Endothelial cell of umbilical vein (primary cell): ENCODE measurements around the gene CUTA.

Experiments
- EZH2 ChIP-seq: IDR thresholded peaks from 2 replicates; pipeline ENCODE4 v1.6.1; 2012; ENCODE audit warnings: borderline replicate concordance, low read depth, mild to moderate bottlenecking, moderate library complexity, low read length, inconsistent platforms; ENCODE audit not compliant: severe bottlenecking
- GATA2 ChIP-seq: IDR thresholded peaks from 2 replicates; pipeline ENCODE4 v1.7.0; 2011; ENCODE audit warnings: low read depth, mild to moderate bottlenecking, moderate library complexity, mixed read lengths, low read length; ENCODE audit not compliant: insufficient read length, insufficient read depth
- JUN ChIP-seq: IDR thresholded peaks from 2 replicates; pipeline ENCODE4 v1.6.1; 2011; ENCODE audit warnings: borderline replicate concordance, low read depth; ENCODE audit not compliant: insufficient read length, insufficient read depth
- MAX ChIP-seq: IDR thresholded peaks from 2 replicates; pipeline ENCODE4 v1.6.1; 2011; ENCODE audit not compliant: insufficient read depth, insufficient read length
- POLR2A ChIP-seq: IDR thresholded peaks from 2 replicates; pipeline ENCODE4 v1.6.1; 2012; ENCODE audit warnings: low read depth, mild to moderate bottlenecking, control low read depth, low read length
- POLR2AphosphoS5 ChIP-seq: IDR thresholded peaks from 2 replicates; pipeline ENCODE4 v1.6.1; 2012; ENCODE audit warnings: low read depth, mild to moderate bottlenecking, control low read depth, low read length, moderate library complexity; ENCODE audit not compliant: insufficient read depth
- TF ChIP-seq, protein P1 (sequence below), 2 donors: IDR thresholded peaks; 1 replicate in 1 of 2; 2 replicates in 1 of 2; pipeline ENCODE4 v1.5.1; 2011; ENCODE audit warnings: low read length in 2 of 2, mild to moderate bottlenecking in 2 of 2, moderate library complexity in 2 of 2, control low read depth in 1 of 2, inconsistent platforms in 1 of 2, low read depth in 1 of 2; ENCODE audit not compliant: insufficient read depth in 1 of 2; ENCODE audit errors: extremely low read depth in 1 of 2

- TF ChIP-seq MAX: no peak
- TF ChIP-seq, protein P1, sequence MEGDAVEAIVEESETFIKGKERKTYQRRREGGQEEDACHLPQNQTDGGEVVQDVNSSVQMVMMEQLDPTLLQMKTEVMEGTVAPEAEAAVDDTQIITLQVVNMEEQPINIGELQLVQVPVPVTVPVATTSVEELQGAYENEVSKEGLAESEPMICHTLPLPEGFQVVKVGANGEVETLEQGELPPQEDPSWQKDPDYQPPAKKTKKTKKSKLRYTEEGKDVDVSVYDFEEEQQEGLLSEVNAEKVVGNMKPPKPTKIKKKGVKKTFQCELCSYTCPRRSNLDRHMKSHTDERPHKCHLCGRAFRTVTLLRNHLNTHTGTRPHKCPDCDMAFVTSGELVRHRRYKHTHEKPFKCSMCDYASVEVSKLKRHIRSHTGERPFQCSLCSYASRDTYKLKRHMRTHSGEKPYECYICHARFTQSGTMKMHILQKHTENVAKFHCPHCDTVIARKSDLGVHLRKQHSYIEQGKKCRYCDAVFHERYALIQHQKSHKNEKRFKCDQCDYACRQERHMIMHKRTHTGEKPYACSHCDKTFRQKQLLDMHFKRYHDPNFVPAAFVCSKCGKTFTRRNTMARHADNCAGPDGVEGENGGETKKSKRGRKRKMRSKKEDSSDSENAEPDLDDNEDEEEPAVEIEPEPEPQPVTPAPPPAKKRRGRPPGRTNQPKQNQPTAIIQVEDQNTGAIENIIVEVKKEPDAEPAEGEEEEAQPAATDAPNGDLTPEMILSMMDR (IDR thresholded peaks at IDR 0.05; ENCODE audit: extremely low read depth in 1 of 2, insufficient read depth in 1 of 2, low read depth in 1 of 2, low read length in 2 of 2): peak; percentile 24 to 35
- no peak for TF ChIP-seq POLR2A
- TF ChIP-seq EZH2: no peak
- TF ChIP-seq POLR2AphosphoS5: no peak
- TF ChIP-seq GATA2: no peak
- no peak for TF ChIP-seq JUN
These were observed 33.3 kb downstream of the CUTA start for GRCh38 chr6:33384581-33385020.
